ENCODE measurements around the gene ZNF287. TPM values are rescaled to one million over a fixed set of nuclear protein-coding genes. Genes with fewer than 3 reads are reported as not detected.

ZNF287 gene
- total and polyA plus RNA-seq, 2 donors, result 4.9 to 7.6 TPM

GRCh38 chr17:16507918-16508533, 61.0 kb downstream of the ZNF287 start:
- peaks cover 0 to 2% of the 10 kb centered on the region in 2 donors for H3K4me1 ChIP-seq (ENCODE audit: control insufficient read depth in 2 of 2, insufficient read depth in 2 of 2, low read length in 2 of 2)
- H3K27me3 ChIP-seq (ENCODE audit: control insufficient read depth in 2 of 2, insufficient read depth in 1 of 2, low read length in 1 of 2), result no peaks in the 10 kb centered on the region
- H3K36me3 ChIP-seq (ENCODE audit: control insufficient read depth in 2 of 2, insufficient read depth in 2 of 2, low read length in 1 of 2), result no peaks in the 10 kb centered on the region
- no peak overlapping the region for H3K4me3 ChIP-seq (ENCODE audit: low read length in 2 of 2)
- WGBS, result 82% methylated on average over 8 of the region's 8 CpGs
- no peaks in the 10 kb centered on the region for H3K9me3 ChIP-seq (ENCODE audit: control insufficient read depth in 2 of 2, insufficient read depth in 1 of 2, low read length in 1 of 2)
- H3K27ac ChIP-seq (ENCODE audit: low read depth in 1 of 2, low read length in 1 of 2), result no peak overlapping the region
- no peak for DNase-seq (ENCODE audit: low read depth in 6 of 9, low spot score in 9 of 9)

- Histone ChIP-seq H3K27me3 (ENCODE audit: control insufficient read depth in 2 of 2, insufficient read depth in 1 of 2, low read length in 1 of 2) (no peaks in the 10 kb centered on the region), H3K4me1 (ENCODE audit: control insufficient read depth in 2 of 2, insufficient read depth in 2 of 2, low read length in 2 of 2) (no peaks in the 10 kb centered on the region), H3K9me3 (ENCODE audit: control insufficient read depth in 2 of 2, insufficient read depth in 1 of 2, low read length in 1 of 2) (no peaks in the 10 kb centered on the region), H3K4me3 (ENCODE audit: low read length in 2 of 2) (no peak overlapping the region), H3K27ac (ENCODE audit: low read depth in 1 of 2, low read length in 1 of 2) (no peak overlapping the region), H3K36me3 (ENCODE audit: control insufficient read depth in 2 of 2, insufficient read depth in 2 of 2, low read length in 1 of 2) (no peaks in the 10 kb centered on the region)
- DNase-seq (ENCODE audit: low read depth in 6 of 9, low spot score in 9 of 9), result no peak
- 96% methylated on average over 3 of the region's 3 CpGs for WGBS
Observed at GRCh38 chr17:16506188-16506587, 62.8 kb downstream of the ZNF287 start.

- no peak overlapping the region for H3K27ac ChIP-seq (ENCODE audit: low read depth in 1 of 2, low read length in 1 of 2)
- no peaks in the 10 kb centered on the region for H3K27me3 ChIP-seq (ENCODE audit: control insufficient read depth in 2 of 2, insufficient read depth in 1 of 2, low read length in 1 of 2)
- whole genome bisulfite sequencing, result 76% methylated on average over 3 of the region's 3 CpGs
Observed at GRCh38 chr17:16504984-16505383, 64.0 kb downstream of the ZNF287 start.

More at GRCh38 chr17:16504984-16505383, 64.0 kb downstream of the ZNF287 start:
- Histone ChIP-seq H3K4me1 (ENCODE audit: control insufficient read depth in 2 of 2, insufficient read depth in 2 of 2, low read length in 2 of 2) (no peaks in the 10 kb centered on the region), H3K36me3 (ENCODE audit: control insufficient read depth in 2 of 2, insufficient read depth in 2 of 2, low read length in 1 of 2) (no peaks in the 10 kb centered on the region), H3K9me3 (ENCODE audit: control insufficient read depth in 2 of 2, insufficient read depth in 1 of 2, low read length in 1 of 2) (no peaks in the 10 kb centered on the region), H3K4me3 (ENCODE audit: low read length in 2 of 2) (no peak overlapping the region)
- no peak for DNase-seq (ENCODE audit: low read depth in 6 of 9, low spot score in 9 of 9)

Other genes with a start within 250 kb of the ZNF287 start
- 108 TPM for gene CENPV, start 215.7 kb downstream of the ZNF287 start, total RNA-seq
- 85.2 TPM for gene CENPV, start 215.7 kb downstream of the ZNF287 start, polyA plus RNA-seq
- gene UBB, start 188.1 kb downstream of the ZNF287 start, total RNA-seq, result 2,286 TPM
- 820 TPM for gene UBB, start 188.1 kb downstream of the ZNF287 start, polyA plus RNA-seq
- 29.0 TPM for gene TRPV2, start 153.6 kb downstream of the ZNF287 start, total RNA-seq
- 39.8 TPM for gene TRPV2, start 153.6 kb downstream of the ZNF287 start, polyA plus RNA-seq
- 1.6 TPM for gene LRRC75A, start 77.0 kb downstream of the ZNF287 start, total RNA-seq
- gene LRRC75A, start 77.0 kb downstream of the ZNF287 start, polyA plus RNA-seq, result 2.1 TPM
- gene ZNF624, start 84.6 kb upstream of the ZNF287 start, total RNA-seq, result 6.6 TPM
- 2.6 TPM for gene ZNF624, start 84.6 kb upstream of the ZNF287 start, polyA plus RNA-seq
- 4.9 TPM for gene CCDC144A, start 121.0 kb upstream of the ZNF287 start, total RNA-seq
- 1.3 TPM for gene CCDC144A, start 121.0 kb upstream of the ZNF287 start, polyA plus RNA-seq